HG02870 (cell line): ENCODE data around the gene ANKLE1.
A peak's percentile ranks its signal among the peaks of the same experiment; 100 is the strongest.

Experiments
- ATAC-seq: cut with Tn5 transposase; IDR thresholded peaks from one replicate; pipeline ENCODE4 v1.9.1; 2021; ENCODE audit warnings: mild to moderate bottlenecking, moderate library complexity; ENCODE audit not compliant: unreplicated experiment

The ANKLE1 gene, protein sequence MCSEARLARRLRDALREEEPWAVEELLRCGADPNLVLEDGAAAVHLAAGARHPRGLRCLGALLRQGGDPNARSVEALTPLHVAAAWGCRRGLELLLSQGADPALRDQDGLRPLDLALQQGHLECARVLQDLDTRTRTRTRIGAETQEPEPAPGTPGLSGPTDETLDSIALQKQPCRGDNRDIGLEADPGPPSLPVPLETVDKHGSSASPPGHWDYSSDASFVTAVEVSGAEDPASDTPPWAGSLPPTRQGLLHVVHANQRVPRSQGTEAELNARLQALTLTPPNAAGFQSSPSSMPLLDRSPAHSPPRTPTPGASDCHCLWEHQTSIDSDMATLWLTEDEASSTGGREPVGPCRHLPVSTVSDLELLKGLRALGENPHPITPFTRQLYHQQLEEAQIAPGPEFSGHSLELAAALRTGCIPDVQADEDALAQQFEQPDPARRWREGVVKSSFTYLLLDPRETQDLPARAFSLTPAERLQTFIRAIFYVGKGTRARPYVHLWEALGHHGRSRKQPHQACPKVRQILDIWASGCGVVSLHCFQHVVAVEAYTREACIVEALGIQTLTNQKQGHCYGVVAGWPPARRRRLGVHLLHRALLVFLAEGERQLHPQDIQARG

DNA sequence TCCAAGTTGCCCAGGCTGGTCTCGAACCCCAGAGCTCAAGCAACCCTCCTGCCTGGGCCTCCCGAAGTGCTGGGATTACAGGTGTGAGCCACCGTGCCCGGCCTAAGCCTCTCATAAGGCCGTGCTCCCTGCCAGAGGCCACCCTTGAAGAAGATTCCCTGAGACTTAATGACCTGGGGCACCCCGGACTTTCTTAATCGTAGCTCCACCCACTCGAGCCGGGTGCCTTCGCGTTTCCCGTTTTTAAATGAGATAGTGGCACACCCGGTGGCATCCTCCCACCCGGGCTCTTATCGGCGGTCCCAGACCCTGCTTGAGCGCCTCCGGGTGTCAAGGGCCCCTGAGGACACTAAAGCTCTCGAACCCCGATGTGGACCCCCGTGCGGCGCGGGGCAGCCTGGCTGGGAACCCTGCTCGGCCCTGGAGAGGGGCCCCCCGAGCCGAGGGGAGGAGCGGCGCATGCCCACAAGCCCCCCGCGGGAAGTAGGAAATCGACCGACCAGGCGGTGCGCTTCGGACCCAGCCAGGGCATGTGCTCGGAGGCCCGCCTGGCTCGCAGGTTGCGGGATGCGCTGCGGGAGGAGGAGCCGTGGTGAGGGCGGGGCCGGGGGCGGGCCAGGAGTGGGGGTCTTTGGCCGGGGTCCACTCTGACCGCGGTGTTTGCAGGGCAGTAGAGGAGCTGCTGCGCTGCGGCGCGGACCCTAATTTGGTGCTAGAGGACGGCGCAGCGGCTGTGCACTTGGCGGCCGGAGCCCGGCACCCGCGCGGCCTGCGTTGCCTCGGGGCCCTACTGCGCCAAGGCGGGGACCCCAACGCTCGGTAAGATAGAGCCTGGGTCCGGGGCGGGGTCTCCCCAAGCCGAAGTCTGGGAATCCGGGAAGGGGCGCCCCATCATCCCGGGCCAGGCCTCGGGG, at the start of gene ANKLE1:
TSS of gene ANKLE1 (plus strand) at position 511 of the 914 bp plus-strand sequence. CDS start at position 531, 20 bp downstream.
- ATAC-seq = no peak

DNA sequence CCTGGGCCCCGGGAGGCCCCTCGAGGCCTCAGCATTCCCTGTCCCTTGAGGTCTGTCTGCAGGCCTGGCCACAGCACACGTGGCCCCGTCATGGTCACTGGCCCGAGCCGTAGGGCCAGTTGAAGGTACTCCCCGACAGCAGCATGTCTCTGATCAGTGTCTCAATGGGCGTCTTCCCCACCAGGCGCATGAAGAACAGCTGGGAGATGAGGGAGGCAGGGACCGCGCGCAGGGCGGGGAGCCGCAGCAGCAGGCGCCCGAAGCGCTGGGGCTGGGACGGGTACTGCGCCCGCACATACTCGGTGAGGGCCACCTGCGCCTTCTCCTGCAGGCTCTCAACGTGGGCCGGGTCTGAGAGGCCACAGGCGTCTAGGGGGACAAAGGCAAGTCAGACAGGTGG, 49.4 kb upstream of the ANKLE1 start:
- no peak for ATAC-seq

DNA sequence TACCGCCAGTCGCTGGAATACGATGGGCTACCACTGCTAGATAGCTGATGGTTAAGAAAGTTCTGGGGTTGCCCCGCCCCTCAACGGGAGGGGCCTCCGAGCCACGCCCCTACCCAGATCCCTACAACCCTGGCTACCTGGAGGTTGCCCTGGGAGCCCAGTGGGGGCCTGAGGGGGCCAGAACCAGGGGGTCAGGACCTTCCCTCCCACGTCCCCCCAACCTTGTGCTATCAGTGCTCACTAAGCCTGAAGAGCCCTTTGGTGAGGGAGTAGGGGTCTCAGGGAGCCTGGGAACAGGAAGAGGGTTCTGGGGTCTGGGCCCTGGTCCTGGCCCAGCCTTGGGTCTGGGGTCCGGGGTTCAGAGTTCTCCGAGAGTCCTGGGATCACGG, 46.8 kb upstream of the ANKLE1 start:
- peak; percentile 44 for ATAC-seq

DNA sequence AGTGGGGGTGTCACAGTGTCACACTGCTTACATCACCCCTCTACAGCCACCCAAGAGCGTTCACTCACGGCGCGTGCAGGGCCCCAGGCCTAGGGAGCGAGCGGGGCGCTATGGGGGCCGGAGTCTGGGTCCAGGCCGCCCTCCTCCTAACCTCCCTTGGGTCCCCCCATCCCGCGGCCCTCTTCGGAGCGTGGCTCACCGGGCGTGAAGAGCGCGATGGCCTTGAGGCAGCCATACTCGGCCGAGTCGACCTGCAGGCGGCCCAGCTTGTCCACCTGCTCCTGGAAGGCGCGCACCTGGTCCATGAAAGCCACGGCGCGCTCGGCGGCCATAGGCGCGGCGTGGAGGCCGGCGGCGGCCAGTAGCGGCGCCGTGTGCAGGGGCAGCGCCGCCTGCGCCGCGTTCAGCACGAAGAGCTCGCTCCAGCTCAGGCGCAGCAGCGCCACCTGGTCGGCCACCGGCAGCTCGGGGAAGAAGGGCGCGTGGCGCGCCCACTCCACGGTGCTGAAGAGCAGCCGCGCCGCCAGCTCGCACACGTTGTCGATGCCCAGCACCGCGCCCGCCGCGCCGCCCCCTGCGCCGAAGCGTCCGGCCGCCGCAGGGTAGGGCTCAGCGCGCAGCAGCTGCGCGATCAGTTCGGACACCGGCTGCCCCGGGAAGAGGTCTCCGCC, 46.3 kb upstream of the ANKLE1 start:
- ATAC-seq = no peak

DNA sequence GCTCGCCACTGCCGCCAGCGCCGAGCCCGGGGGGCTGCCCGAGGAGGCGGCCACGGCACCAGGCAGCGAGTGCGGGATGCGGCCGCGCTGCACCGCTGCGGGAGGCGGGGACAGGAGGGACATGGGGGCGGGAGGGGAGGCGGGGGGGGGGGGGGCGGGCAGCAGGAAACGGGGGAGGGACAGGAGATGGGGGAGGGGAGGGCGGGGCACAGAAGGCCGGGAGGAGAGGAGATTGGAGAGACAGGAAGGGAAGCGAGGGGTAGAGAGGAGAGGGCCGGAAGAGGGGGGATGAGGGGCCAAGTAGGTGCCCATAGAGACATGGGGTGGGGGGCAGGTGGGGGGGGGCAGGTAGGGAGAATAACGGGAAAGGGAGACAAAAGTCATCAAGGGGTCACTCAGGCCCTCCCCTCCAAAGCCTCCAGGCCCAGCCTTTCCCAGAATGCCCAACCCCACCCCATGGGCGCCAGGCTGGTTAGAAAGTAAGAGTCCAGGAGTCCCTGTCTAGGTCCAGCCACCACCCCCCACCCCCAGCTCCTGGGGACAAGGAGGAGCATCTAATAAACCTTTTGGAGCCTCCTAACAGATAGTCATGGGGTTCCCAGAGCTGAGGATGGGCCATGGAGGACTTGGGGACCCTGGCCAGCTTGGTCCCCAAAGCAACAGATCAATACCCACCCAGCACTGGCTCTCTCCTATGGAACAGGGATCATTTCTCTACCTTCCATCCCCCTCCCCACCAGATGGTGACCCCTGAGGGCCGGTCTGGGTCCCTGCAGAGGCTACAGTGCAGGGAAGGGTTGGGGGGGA, 45.5 kb upstream of the ANKLE1 start:
- no peak for ATAC-seq

DNA sequence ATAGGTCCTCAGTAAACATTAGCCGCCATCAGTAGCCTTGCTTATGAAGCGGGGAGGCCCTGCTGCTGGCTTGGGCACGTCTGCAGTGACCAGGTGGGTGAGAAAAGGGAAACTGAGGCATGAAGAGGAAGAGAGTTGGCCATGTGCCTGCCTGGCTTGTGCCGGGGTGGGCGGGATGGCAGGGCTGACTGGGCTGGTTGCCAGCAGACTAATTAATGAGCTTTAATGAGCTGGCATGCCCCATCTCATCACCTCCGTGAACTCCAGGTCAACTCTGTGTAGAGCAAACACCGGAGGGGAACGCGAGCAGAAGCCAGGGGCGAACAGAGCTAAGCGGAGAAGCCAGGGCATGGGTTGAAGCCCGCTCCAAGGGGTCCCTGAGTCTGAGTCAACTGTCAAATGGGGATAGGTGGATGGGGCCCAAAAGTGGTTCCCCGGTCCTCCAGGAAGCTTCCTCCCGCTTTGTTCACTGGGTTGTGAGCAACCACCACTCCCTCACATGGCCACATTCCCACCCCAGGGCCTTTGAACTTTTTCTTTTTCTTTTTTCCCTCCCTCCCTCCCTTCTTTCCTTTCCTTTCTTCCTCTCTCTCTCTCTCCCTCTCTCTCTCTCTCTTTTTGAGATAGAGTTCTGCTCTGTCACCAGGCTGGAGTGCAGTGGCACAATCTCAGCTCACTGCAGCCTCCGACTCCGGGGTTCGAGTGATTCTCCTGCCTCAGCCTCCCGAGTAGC, 44.7 kb upstream of the ANKLE1 start:
- ATAC-seq = no peak

DNA sequence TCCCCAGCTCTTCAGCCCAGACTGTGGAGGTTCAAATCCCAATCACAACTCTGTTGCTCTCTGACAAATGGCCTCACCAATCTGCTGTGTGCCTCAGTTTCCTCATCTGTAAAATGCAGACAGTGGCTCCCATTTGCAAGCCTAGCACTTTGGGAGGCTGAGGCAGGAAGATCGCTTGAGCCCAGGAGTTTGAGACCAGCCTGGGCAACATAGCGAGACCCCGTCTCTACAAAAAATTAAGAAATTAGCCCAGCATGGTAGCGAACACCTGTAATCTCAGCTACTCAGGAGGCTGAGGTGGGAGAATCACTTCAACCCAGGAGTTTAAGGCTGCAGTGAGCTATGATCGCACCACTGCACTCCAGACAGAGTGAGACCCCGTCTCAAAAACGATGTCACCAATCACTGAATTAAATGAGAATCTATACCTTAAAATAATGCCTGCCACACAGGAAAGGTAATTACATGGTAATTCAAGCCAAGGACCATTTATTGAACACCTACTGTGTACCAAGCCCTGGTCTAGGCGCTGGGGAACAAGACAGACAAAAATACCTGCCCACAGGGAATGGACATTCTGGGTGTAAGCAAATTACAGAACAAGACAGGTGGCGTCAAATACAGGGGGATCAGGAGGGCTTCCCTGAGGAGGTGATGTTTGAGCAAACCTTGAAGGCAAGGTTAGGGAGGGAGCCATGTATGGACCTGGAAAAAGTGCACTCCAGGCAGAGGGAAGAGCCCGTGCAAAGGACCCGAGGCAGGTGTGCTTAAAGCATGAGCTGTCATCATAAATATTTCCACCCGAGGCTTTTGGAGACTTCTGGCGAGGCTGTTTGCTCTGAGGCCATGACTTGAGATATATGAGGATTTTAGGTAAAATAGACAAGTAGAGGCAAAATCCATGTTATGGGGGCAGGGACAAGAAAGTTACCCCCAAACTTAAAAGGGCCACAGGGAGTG, 43.7 kb upstream of the ANKLE1 start:
- no peak for ATAC-seq

DNA sequence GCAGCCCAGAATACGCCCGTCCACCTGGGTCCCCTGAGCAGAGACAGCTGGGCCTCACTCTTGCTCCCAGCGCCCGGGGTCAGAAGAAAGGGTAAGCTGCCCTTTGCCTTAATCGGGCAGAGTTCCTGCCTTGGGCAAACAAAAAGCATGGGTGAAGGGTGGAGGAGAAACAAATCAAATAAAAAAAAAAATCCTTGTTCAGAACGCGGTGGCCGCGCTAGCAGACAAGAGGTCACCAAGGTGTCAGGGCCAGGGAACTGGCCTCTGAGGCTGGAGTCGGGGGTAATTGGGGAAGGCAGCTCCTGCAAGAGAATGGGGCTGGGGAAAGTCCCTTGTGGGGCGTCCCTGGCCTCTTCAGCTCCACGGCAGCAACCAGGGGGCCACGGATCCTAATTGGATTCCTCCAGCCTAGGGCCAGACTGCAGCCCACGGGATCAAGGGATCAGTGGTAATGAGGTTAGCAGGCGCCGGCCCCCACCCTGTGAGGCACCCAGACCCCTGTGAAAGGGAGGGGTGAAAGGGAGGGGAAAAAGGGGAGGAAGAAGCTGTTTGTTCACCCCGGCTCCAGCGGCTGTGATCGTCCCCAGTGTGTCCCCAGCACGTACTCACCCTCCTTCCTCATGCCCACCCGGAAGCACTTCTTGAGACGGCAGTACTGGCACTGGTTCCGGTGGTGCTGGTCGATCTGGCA, 41.5 kb upstream of the ANKLE1 start:
- no peak for ATAC-seq

DNA sequence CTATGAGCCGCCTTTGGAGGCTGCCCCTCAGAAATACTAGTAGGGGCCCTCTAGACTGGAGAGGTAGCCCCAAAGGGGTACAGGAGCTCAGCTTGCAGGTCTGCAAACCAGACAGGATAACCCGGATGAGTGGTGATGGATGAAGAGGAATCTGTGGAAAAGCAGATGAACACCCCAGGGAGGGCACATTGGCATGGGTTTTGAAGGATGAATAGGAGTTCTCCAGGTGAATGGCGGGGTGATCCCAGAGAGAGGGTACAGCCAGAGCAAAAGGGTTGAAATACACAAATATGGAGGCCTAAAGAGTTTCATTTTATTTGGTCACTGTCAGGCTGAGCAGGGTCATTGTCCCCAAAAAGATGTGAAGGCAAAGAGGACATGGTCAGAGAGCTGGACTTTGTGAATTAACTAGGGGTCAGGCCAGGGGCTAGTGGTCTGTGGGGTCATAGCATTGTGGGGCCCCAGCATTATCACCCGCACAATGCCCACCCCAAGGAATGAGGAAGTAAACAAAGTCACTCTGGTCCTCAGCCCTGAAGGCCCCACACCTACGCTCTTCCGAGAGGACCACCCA, 40.8 kb upstream of the ANKLE1 start:
- no peak for ATAC-seq

DNA sequence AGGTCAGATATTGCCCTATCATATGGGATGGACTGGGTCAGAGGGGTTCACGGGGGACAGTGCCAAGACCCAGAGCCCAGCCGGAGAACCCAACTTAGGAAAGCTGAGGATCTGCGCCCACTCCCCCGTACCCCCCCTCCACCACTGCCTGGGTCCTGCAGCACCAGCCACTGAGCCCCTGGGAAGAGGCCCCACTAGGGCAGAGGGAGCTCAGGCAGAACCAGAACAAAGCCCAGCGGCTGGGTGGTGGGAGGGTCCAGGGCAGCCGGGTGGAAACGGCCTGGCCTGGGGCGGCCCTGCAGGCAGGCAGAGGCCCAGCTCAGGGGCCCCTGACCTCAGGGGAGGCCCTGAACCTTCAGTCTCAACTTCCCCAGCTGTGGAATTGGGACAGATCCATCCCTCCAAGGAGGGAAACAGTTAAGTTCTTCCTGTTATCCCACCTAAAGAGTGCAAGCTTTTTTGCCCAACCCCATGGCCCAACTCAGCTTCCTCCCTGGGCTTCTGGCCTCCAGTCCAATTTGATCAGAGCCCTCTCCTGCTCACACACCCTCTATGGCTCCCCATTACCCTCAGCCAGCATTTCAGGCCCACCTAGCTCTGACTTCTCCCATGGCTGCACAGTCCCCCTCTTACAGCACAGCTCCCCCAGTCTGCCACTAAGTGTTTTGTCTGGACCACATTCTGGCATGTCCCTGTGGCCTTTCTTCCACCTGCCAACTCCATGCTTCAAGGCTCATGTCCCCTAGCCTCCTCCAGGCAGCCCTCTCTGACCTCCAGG, 39.1 kb upstream of the ANKLE1 start:
- ATAC-seq = no peak

DNA sequence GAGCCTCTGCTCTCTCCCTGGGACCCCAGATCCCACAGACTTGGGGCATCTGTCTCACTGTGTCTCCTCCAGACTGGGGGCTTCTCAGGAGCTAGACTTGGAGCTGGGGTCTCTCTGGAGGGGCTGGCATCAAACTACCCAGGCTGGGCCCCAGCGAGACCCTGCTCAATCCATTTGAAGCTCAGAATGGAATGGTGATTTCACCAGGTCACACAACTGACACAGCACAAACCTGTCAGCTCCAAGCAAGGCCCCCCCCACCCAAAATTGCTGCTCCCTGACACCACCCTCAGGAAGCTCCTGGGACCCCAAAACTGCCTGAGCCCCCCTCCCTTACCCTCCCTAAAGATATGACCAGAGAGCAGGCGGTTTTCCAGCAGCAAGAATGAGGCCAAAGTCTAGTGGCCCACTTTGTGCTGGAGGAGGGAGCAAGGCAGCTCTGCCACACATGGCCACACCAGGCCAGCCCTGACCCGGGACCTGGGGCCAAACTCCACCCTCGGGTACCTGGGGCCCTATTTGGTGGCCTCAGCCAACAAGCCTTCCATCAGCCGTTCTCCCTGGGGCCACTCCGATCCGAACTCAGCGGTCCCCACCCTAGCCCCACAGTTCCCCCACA, 38.4 kb upstream of the ANKLE1 start:
- no peak for ATAC-seq

DNA sequence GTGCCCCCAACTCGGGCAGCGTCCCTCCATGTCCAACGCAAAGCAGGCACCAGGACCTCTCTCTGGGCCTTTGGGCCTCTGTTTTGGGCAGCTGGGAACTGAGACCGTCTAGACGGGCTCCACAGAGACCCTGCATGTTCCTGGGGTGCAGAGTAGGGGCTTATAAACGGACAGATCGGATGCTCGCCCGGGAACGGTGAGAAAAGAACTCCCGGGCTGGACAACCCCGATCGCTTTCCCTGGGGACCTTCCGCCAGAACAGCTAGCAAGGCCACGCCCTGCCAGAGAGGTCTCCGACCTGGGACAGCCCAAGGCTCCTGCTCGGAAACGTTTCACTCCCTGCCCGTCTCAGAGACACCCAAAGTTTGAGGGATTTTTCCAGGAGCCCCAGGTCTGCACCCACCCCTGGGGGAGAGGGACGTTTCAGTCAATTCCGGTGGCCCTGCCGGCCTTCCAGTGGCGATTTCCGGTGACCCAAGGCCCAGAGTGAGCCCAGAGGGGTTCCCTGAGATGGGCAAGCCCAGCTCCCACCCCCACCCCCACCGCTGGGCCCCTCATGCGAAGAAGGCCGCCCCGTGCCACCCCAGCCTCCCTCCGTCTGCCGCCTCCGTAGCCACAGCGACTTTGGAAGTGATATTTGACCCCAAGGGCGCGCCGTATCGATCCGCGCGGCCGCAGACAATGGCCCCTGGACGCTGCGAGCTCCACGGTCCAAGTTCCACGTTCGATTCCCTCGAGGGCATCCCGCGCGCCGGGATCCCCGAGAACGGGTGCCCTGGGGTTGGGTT, 37.7 kb upstream of the ANKLE1 start:
- no peak for ATAC-seq

DNA sequence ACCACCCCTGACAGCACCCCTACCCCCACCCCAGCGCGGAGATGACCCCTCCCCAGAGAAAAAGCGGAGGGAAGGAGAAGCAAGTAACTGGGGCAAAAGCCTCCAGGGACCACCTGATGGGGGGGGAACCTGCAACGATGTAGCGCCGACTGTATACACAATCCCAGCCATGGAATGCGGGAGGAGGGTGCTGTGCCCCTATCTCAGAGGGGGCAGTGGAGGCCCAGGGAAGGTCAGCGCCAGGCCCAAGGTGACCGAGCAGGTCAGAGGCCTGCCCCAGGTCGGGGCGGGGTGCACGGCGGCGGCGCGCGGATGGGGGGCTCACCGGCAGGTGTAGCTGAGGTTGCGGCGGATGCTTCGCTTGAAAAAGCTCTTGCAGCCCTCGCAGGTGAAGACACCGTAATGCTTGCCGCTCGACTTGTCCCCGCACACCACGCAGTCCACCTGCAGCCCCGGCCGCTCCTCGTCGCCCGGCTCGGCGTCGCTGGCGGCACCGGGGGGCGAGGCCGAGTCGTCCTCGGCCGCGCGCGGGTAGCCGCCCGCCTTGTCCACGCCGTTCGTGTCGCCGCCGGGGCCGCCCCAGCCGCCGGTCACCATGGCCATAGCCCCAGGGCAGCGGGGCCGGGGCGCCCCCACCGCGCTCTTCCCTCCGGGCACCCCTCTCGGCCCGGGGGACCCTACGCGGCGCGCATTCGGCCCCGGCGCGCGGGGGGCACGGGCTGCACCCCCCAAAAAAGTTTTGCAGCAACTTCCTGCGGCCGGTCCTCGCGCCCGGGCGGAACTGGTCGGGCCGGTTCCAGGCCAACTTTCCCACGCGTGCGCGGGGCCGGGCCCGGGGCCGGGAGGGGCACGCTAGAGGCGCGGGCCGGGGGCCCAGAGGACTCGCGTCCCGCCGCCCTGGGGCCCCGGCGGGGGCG, 36.8 kb upstream of the ANKLE1 start:
- ATAC-seq = no peak

DNA sequence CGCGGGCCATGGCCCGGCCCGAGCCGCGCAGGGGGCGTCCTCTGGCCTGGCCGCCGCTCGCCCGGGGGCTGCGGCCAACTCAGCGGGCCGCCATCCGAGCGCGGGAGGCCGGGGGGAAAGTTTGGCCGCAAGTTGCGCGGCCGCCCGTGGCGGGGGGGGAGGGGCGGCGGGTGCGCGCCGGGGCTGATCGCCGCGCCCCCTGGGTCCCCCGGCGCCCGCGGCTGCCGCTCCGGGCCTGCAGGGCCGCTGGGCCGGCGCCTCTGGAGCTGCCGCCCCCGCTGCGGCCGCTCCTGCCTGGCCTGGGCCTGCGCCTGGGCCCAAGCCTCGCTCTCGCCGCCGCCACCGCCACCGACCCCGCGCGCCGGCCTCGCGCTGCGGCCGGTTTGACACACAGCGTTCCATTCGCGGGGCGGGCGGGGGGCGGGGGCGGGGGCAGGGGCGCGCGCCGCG, 36.1 kb upstream of the ANKLE1 start, which contains the start of gene NR2F6:
TSS of gene NR2F6 (minus strand) at position 385 of the 450 bp plus-strand sequence. CDS start 699 bp downstream, outside the sequence.
- peak; percentile 6 for ATAC-seq
